ENCODE data around the gene JAZF1.

The JAZF1 gene

DNA sequence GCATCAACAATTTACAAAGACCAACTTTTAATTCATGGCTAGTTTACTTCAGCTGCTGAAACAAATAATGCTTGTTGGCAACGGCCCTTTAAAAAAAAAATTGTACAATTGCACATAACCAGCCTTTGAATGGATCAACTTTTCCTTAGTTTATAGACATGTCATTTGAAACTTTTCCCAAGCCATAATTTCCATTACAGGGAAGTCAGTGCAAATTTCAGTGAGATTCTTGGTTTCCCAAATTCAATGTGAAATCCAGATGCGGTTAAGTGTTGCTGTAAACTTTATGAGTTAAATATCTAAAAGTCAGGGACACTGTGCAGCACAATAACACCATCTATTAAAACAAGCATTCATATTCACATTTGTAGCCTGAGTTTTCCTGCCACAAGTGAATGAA lies 182.2 kb downstream of the JAZF1 start:
- no peak for DNase-seq

DNA sequence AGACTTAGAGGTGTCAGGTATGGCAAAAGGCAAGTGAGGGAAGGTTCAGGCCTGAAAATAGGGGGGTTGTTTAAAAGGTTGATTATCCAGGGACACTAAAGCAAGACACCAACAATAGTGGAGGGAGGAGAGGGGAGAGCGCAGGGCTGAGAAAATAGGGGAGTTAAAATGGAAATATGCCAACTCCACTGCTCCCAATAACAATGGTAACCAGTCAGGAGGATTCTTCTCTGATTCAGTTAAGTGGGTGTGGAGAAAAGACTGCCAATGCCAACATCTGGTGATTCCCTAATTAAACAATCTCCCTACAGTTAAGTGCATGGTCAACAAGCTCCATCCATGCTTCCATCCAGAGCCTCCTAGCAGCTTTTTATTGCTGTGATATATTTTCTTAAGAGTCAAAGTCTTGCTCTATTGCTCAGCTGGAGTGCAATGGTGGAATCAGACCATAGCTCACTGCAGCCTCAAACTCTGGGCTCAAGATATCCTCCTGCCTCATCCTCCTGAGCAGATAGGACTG lies 183.3 kb downstream of the JAZF1 start:
- DNase-seq, result no peak

DNA sequence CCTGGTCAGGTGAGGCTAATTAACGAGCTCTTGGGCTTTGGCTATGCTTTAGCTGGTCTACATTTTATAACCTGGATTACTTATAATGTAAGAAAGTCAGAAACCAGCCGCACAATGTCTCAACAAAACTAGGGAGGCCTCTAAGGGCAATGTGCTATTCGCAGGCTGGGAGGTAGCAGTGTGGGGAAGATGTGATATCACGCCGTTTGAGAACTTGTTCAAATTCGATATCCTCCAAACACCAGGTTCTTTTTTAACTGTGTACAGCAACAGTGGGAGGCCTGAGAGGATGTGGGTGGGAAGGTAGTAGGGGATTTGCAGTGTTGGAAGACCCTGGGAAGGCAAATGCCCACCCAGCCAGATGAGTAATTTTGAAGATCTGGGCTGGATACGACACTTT lies 184.5 kb downstream of the JAZF1 start:
- DNase-seq, result no peak

DNA sequence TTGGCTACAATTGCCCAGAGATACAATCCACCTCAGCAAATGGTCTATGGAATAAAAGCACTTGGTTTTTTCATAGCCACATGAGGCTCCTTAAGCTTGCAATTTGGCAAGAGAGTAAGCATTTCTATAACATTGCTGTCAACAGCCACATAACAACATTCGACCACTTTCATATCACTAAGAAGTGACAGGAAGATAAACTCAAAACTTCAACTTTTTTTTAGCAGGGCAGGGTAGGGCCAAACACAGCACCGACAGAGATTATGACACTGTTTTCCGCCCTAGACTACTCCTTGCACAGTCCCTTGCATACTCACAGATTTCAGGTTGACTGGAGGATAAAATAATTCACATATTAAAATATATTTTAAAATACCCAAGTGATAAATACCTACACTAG lies 185.4 kb downstream of the JAZF1 start:
- DNase-seq, result no peak

DNA sequence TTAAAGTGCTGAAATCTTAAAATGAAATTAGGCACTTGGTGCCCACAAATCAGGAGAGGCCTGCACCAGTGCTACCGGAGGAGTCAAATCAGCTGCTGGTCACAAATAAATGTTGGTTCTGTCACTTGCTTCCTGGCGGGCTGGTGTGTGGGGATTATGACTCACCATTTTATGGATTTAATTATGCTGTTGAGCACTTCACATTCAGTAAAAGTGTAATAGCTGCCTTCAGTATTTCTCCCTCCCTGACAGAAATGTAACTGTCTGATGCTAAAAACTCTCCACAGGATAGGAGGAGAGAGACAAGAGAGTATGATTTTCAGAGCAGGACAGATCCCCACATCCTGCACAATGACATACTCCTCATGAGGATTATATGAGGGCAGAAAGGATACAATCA lies 186.0 kb downstream of the JAZF1 start:
- no peak for DNase-seq

DNA sequence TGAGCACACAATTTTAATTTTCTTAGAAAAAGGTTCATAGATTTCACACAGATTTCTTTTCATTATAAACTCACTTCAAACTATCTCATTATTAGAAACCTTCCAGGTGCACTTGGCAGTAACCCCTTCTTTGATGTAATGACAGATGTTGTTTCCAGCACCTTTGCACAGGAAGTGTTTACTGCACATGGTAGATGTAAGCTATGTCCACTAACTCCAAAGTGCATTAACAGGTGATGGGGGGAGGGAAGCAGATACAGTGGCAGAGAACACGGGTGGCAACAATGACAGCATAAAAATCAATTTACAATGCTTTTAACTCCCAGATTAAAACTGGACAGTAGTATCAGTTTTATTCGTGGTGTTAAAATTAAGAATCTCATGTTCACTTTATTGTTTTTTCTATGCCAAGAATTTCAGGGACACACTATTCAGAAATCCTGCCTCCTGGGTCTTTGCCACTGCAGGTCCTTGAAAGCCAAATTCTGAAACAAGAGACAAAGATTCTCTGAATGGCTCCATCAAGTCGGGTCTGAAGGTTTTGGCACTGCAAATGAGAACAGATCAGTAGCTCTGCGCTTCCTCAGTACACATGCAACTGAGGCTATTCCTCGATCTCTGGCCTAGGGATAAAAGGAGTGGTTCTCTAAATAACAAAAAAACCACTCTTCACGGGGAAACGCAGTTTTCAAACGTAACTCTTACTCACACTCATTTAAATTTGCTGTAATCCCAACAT lies 187.7 kb downstream of the JAZF1 start:
- DNase-seq, result no peak

DNA sequence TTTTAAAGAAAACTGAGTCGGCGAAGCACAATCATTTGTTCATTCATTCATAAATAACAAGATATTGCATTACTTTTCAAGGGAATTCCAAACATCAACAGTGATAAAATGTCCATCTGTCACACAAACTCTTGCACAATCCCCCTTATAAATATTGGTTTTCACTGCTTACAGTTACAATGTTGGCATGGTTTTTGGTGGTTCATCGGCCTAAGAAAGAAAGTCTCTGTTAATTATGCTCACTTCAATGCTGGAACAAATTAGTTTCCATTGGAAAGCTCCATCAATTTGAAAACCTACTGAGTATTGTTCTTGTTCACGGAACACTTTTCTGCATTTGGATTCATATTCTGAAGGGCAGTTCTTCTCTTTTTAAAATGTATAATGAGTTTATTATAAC lies 188.5 kb downstream of the JAZF1 start:
- DNase-seq, result no peak

DNA sequence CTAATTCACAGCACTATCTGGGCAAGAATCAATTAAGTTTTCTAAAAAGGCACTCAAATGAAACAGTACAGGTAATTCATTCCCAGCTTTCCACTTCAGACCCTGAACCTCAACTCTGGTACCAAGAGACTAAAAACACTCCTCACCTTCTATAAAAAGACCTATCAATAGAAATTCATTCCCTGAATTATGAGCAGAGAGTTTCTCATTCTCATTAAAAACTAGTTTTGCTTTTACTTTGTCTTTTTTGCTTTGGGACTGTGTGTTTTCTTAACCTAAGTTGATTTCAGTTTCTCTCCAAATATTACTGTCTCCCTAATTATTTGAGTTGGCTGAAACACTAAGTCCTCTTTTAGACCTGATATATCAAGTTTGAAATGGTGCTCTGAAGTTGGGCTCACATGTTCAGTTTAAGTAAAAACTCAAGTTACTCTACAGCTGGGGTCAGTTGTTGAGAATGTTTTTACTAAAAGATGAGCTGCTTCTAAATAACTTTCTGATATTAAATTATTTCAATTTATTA lies 189.5 kb downstream of the JAZF1 start:
- DNase-seq, result no peak

DNA sequence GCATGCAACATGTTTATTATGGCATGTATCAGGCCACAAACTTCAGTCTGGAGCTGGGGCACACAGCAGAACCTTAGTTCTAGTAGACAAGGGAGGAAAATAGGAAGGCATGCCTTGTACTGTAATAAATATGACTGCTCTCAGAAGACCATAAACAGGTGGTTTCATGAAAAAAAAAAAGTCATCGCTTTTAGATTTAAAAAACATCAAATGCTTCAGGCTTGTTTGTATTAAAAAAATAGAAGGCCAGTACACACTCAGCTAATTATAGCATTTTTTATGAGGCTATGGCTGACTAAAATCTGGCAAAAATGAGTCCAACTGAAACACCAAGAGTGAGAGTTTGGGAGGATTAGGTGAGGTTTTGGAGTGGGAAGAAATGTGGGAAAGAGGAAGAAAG lies 204.1 kb downstream of the JAZF1 start:
- DNase-seq, result no peak

DNA sequence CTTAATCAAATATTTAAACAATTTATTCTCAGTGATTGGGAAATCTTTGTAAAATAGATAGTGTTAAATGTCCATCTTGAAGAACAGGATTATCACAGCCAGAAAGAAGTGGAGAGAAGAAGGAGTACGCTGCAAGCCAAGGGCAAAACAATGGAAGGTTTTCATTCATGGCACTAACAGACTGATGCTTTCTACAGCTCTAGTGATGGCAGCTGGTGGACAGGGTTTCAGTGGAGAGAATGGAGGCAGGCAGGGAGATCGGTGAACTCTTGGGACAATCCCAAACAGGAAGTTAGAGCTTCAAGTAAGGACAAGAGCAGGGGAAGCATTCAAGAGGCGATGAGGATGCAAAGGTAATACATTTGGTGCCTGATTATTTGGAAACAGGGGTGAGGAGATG lies 207.0 kb downstream of the JAZF1 start:
- DNase-seq, result no peak

DNA sequence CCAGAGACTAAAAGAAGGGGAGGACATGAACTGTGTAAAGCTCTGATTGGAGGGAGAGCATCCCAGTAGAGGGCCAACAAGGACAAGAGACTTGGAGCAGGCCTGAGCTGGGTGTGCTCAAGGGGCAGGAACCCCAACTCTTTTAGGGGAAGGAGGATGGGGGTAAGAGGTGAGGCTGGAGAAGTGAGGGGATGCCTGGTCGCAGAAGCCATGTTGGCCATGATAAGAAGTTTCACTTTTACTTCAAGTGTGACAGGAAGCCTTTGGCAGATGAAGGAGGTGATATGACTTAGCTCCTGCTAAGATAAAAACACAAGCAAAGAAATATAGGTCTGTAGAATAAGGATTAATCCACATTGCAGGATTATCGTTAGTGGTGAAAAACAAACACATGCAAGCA lies 208.3 kb downstream of the JAZF1 start:
- DNase-seq, result no peak

DNA sequence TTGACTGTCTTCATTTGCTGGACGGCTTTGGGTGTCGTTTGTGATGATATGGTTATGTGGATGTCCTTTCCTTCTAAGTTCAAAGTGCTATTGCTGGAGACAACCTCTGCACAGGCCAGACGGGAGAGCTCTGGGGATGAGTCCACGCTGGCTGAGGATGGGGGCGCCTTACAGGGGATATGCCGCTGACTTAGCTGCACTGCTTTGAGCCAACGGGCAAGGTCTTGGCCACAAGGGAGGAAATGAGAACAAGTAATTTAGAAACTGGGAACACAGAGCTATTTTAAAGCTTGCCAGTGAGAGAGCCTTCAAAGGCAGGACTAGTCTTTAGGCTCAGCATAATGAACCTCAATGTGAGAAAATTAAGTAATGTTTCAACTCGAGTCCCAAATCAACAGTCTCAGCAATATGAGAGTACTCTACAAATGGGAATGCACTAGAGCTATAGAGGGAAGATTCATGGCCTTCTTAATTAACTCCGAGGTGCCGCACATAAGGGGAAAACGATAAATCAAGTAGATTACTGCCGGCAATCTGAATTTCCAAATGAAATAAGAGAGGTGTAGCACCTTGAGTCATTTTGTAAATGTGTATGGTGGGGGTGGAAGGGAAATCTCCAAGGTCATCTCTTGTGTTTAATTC lies 209.3 kb downstream of the JAZF1 start:
- no peak for DNase-seq

DNA sequence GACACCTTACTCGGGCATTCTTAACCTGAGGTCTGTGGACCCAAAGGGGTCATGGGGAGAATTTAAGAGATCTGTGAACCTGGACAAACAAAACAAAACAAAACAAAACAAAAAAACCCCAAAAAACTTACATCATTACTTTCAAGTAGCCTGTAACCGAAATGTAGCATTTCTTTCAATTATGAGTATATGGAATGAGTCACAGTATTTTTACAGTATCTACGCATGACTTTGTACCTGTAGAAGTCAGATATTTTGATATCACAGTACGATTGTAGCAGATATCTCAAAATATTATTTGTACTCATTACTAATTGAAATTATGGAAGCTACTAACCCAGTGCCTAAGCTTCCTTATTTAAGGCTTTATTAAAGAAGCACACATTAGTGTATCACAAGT lies 210.2 kb downstream of the JAZF1 start:
- DNase-seq, result no peak

DNA sequence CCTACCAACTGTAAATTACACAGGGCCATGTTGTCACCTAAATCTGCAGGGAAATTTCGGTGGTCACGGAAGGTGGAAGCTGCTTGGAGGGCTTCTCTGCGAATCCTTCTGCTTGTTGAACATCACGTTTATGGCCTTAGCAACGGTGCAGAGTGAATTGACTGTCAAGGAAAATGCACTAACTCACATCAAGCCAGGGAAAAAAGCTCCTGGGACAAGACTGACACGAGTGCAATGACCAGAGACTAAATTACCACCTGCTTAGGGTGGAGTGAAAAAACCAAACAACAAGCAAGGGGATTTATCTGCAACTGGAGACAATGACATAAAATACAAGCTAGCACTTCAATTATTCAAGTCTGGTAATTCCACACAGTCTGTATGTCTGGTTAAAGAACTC lies 211.2 kb downstream of the JAZF1 start:
- DNase-seq, result no peak

DNA sequence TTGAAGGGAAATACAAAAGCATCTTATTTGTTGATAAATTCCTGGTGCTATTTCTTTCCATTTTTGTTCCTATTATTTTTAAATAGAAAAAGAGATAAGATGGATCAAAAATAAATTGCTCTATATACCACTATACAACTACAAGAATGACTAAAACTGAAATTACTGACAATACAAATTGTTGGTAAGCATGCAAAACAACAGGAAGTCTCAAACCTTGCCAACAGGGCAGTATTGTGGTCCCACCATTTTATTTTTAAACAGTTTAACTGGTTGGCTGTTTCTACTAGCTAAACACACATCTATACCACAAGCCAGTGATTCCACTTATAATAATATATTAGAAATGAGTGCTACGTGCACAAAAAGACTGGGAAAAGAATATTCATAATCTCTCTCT lies 213.0 kb downstream of the JAZF1 start:
- DNase-seq, result no peak

DNA sequence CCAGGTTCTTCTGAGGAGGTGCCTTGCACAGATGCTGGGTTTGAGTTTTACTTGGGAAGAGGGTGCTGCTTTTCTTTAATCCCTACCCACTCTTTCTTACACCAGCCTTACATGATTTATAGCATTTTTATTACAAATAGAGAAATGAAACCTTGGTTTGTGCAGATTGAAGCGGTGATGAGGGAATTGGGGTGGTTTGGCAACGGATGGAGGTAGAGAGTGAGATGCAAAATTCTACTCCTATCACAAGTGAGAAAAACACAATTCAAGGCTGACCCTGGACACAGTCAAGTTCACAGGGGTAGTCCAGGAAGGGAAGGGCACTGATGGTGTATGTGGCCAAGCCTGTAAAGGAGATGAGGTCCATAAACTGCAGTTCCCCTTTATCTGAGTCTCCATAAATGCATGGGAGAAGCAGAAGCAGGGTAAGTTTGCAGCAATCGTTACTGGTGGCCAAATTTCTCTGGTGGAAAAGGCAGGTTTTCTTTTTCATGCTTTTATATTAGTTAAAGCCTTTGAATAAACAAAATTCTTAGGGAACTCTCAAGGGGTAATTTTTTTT lies 214.3 kb downstream of the JAZF1 start:
- no peak for DNase-seq

DNA sequence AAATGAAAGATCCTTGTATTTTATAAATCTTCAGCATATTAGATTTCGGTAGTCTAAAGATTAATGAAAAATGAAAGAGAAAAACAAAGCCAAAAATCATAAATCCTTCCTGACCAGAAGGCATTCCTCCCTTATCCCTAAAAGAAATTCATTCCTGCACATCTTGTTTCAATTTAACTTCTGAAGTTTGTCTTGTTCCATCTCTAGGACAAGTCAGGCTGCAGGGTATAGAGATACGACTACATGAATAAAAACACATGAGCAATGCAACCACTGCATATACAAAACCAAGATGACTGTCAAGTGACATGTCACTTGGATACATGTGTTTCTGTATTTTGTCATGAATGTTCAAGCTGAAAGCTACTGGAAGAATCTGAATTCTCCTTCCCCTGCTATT lies 214.9 kb downstream of the JAZF1 start:
- DNase-seq, result no peak

DNA sequence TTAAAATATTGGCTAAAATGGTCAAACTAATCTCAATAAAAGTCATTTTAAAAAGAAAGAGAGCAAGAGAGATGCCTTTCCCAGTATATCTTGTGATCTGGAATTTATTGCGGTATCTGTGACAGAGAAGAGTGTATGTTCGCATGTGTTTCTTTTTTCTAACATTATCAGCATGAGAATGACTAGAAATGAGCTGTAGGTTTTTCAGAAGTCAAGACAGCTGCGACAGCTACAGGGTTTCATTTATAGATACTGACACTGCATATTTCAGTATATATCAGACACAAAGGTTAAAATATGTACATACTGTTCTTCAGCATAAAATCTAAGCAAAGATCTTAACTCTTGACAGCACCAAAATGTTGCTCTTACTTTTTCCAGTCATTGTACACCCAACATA lies 215.8 kb downstream of the JAZF1 start:
- no peak for DNase-seq

DNA sequence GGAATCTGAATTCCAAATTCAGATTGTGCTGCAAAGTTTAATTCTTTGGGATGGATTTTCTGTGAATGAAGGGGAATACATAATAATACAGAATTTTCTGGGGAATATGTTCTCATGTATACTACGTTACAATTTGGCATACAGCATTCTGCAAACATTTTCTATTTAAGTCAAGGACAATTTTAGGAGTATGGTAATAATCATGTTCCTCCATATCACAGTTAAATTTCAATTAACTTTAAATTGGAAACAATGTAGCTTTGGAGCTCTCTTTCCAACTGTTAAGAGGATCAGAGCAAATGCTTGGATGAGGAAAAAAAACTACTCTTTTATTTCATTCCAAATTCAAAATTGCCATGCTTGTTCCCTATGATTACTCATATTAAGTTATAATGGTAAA lies 217.5 kb downstream of the JAZF1 start:
- no peak for DNase-seq

DNA sequence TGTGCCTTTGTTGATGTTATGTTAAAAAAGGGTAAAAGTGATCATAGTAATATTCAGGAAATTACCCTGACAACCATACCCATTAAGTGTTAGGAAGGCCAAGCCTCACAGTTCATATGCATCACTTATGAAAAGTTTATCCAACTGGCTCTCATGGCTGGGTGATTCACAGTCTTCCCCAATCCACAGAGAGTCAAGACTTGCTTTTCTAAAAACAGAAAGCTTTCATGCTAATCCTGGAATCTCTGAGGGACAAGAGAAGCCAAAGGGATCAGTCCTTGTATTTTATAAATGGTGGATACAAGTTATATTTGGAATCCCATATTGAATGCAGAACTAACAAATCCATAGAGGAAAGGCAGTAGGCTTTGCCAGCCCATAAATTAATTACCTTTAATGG lies 218.3 kb downstream of the JAZF1 start:
- DNase-seq, result no peak

DNA sequence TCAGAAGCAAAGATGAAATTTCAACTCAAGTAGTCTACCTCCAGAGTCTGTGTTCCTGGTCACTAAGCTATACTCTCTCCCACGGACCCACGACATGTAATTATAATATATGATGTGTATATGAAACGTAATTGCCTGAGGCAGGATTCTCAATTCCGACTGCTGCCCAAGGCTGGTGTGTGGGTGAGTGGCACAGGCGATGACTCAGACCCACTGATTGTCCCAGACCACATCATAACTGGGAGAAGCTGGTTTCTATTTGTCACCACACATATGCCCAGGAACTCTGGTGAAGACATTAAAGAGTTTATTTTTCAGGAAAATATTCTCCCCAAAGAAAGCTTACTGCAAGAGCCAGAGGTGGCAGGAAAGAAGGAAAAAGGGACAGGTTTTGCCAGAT lies 219.3 kb downstream of the JAZF1 start:
- DNase-seq, result no peak

DNA sequence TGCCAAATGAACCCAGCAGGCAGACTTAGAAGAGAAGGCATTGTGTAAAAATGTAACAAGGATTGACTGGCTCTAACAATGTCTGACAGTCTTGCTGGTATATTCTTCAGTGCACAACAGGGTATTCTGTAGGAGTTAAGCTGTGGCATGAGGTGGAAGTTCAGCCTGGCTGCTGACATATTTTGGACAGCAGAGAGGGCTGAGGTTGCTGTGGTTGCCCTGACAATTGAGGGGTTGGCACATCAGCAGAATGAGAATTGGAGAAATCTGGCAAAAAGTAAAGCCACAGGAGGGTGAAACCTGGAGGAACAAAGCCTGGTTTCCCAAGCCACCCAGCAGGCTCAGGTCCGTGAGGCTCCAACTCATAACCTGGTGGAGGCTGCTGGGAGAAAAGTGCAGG lies 220.2 kb downstream of the JAZF1 start:
- DNase-seq, result no peak

DNA sequence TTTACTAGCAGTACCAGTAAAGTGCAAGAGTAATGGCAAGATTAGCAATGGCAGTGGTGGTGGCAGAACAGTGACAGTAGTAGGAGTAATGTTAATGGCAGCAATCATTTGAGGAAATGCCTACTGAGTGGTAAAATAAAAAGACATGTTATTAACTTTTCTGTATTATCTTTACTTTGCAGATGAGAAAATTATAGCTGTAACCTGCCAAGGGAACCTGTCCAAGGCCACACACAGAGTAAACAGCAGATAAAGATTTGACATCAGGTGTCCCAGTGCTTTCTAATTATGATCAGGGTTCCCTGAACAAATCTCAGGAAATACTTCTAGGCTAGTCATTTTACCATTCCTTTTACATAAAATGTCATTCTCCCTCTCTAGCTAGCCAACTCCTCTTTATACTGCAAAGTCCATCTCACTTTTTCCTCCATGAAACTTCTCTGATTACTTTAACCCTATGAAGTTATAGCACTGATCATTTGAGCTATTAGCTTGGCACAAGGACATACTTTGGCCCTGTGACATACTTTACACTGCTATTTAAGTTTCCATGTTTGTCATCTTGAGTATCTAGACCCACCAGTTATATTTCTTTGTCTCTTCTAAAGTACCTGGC lies 221.6 kb downstream of the JAZF1 start:
- DNase-seq, result no peak

DNA sequence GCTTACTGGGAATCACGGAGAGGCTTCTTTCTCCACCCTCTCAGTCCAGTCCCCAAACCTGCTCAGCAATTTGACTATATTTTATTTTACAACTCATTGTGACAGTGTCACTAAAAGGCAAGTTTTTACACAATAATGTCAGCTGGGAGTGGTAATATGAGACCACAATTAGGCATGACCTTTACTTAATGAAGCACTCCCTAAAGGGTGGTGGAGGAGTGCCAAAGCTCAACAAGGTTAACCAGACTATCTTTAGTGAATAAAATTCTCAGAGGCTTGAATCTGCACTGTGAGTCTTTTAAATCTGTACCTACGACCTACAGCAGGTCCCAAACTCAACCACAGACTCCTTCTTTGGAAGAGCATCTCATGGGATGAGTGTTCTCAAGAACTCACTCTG lies 225.0 kb downstream of the JAZF1 start:
- DNase-seq, result no peak
